HEK293 (cell line): ENCODE results near the gene AFF4.

ENCODE experiments used
- CTCF ChIA-PET: fragments of 350-600 bp; formaldehyde crosslinking; extraction: SDS; loops from one replicate; lab custom pipeline; 2021; ENCODE audit warnings: antibody characterized with exemption; lab: Yijun Ruan, JAX
- POLR2A ChIA-PET: fragments of 300-600 bp; formaldehyde crosslinking; extraction: SDS; loops from one replicate; lab custom pipeline; 2020; ENCODE audit warnings: antibody characterized with exemption, inconsistent platforms; lab: Yijun Ruan, JAX
- H3K27ac ChIP-seq: fragments of 200-500 bp; sonication (Bioruptor generic); 2 replicates; pipeline ENCODE4 v1.5.1; 2014; ENCODE audit warnings: low read depth, low read length, control low read depth, inconsistent platforms; ENCODE audit errors: extremely low read depth
- H3K36me3 ChIP-seq, 2 experiments: fragments of 200-500 bp in 1 of 2; sonication (Bioruptor generic) in 1 of 2; 1 replicate in 1 of 2; 2 replicates in 1 of 2; pipeline ENCODE4 v1.5.1; 2014 to 2017; ENCODE audit warnings: inconsistent platforms in 2 of 2, low read length in 2 of 2; ENCODE audit not compliant: control insufficient read depth in 2 of 2, insufficient read depth in 1 of 2
- H3K4me1 ChIP-seq: fragments of 200-500 bp; sonication (Bioruptor generic); 2 replicates; pipeline ENCODE4 v1.5.1; 2014; ENCODE audit warnings: mild to moderate bottlenecking, low read length, inconsistent platforms; ENCODE audit not compliant: control insufficient read depth, insufficient read depth
- H3K4me3 ChIP-seq: 2 replicates; pipeline ENCODE4 v1.5.1; 2011; ENCODE audit warnings: low read depth, mild to moderate bottlenecking, control low read depth, low read length, moderate library complexity
- H3K9me3 ChIP-seq: fragments of 200-500 bp; sonication (Bioruptor generic); 2 replicates; pipeline ENCODE4 v1.5.1; 2014; ENCODE audit warnings: low read depth, low read length, inconsistent platforms; ENCODE audit not compliant: control insufficient read depth, insufficient read depth
- BCL11B ChIP-seq: fragments of 450-650 bp; formaldehyde crosslinking; IDR thresholded peaks from 2 replicates; pipeline ENCODE4 v1.5.1; 2016; ENCODE audit warnings: low read depth, missing biosample characterization, missing genetic modification characterization
- ELK4 ChIP-seq: IDR thresholded peaks from 2 replicates; pipeline ENCODE4 v1.6.1; 2011; ENCODE audit warnings: mild to moderate bottlenecking, low read depth, low read length, borderline replicate concordance
- GLI4 ChIP-seq: fragments of 450-650 bp; formaldehyde crosslinking; IDR thresholded peaks from 2 replicates; pipeline ENCODE4 v1.5.1; 2016; ENCODE audit warnings: missing biosample characterization, missing genetic modification characterization
- GLIS2 ChIP-seq: fragments of 450-650 bp; formaldehyde crosslinking; IDR thresholded peaks from 2 replicates; pipeline ENCODE4 v1.5.1; 2016; ENCODE audit warnings: missing biosample characterization, missing genetic modification characterization
- KLF9 ChIP-seq: fragments of 450-650 bp; formaldehyde crosslinking; IDR thresholded peaks from 2 replicates; pipeline ENCODE4 v1.5.1; 2016; ENCODE audit warnings: missing biosample characterization, missing genetic modification characterization, low read depth
- MYNN ChIP-seq: fragments of 450-650 bp; formaldehyde crosslinking; IDR thresholded peaks from 2 replicates; pipeline ENCODE4 v1.5.1; 2016; ENCODE audit warnings: missing biosample characterization, missing genetic modification characterization, borderline replicate concordance
- PRDM4 ChIP-seq: fragments of 450-650 bp; formaldehyde crosslinking; IDR thresholded peaks from 2 replicates; pipeline ENCODE4 v1.5.1; 2017; ENCODE audit warnings: missing biosample characterization, missing genetic modification characterization
- SCRT1 ChIP-seq: fragments of 450-650 bp; formaldehyde crosslinking; IDR thresholded peaks from 2 replicates; pipeline ENCODE4 v1.5.1; 2016; ENCODE audit warnings: missing biosample characterization, missing genetic modification characterization, borderline replicate concordance
- TRIM28 ChIP-seq: IDR thresholded peaks from 2 replicates; pipeline ENCODE4 v1.6.1; 2011; ENCODE audit warnings: low read length, control low read depth, borderline replicate concordance
- ZBTB17 ChIP-seq: fragments of 450-650 bp; formaldehyde crosslinking; IDR thresholded peaks from 2 replicates; pipeline ENCODE4 v1.5.1; 2016; ENCODE audit warnings: missing biosample characterization, missing genetic modification characterization
- ZBTB20 ChIP-seq: fragments of 450-650 bp; formaldehyde crosslinking; IDR thresholded peaks from 2 replicates; pipeline ENCODE4 v1.5.1; 2016; ENCODE audit warnings: missing biosample characterization, missing genetic modification characterization
- ZFP37 ChIP-seq: fragments of 450-650 bp; formaldehyde crosslinking; IDR thresholded peaks from 2 replicates; pipeline ENCODE4 v1.5.1; 2016; ENCODE audit warnings: missing biosample characterization, missing genetic modification characterization
- ZNF155 ChIP-seq: fragments of 450-650 bp; formaldehyde crosslinking; IDR thresholded peaks from 2 replicates; pipeline ENCODE4 v1.5.1; 2016; ENCODE audit warnings: missing biosample characterization, missing genetic modification characterization
- ZNF16 ChIP-seq: fragments of 450-650 bp; formaldehyde crosslinking; IDR thresholded peaks from 2 replicates; pipeline ENCODE4 v1.5.1; 2016; ENCODE audit warnings: low read depth, missing biosample characterization, missing genetic modification characterization
- ZNF19 ChIP-seq: fragments of 450-650 bp; formaldehyde crosslinking; IDR thresholded peaks from 2 replicates; pipeline ENCODE4; 2016; ENCODE audit warnings: missing biosample characterization, missing genetic modification characterization, low read depth
- ZNF223 ChIP-seq: fragments of 450-650 bp; formaldehyde crosslinking; IDR thresholded peaks from 2 replicates; pipeline ENCODE4 v1.5.1; 2016; ENCODE audit warnings: missing biosample characterization, missing genetic modification characterization
- ZNF394 ChIP-seq: fragments of 450-650 bp; formaldehyde crosslinking; IDR thresholded peaks from 2 replicates; pipeline ENCODE4 v1.5.1; 2016; ENCODE audit warnings: missing biosample characterization, missing genetic modification characterization, mild to moderate bottlenecking, moderate library complexity, borderline replicate concordance
- ZNF398 ChIP-seq: fragments of 450-650 bp; formaldehyde crosslinking; IDR thresholded peaks from 2 replicates; pipeline ENCODE4 v1.5.1; 2017; ENCODE audit warnings: missing biosample characterization, missing genetic modification characterization
- ZNF404 ChIP-seq: fragments of 450-650 bp; formaldehyde crosslinking; IDR thresholded peaks from 2 replicates; pipeline ENCODE4 v1.5.1; 2017; ENCODE audit warnings: missing biosample characterization, missing genetic modification characterization
- ZNF488 ChIP-seq: fragments of 450-650 bp; formaldehyde crosslinking; IDR thresholded peaks from 2 replicates; pipeline ENCODE4 v1.5.1; 2016; ENCODE audit warnings: missing biosample characterization, missing genetic modification characterization
- ZNF558 ChIP-seq: fragments of 450-650 bp; formaldehyde crosslinking; IDR thresholded peaks from 2 replicates; pipeline ENCODE4 v1.5.1; 2016; ENCODE audit warnings: missing biosample characterization, missing genetic modification characterization
- ZNF626 ChIP-seq: fragments of 450-650 bp; sonication (Bioruptor Pico); formaldehyde crosslinking; IDR thresholded peaks from 2 replicates; pipeline ENCODE4 v1.5.1; 2018; ENCODE audit warnings: missing biosample characterization, missing genetic modification characterization, inconsistent platforms
- ZNF664 ChIP-seq: fragments of 450-650 bp; formaldehyde crosslinking; IDR thresholded peaks from 2 replicates; pipeline ENCODE4 v1.5.1; 2016; ENCODE audit warnings: missing biosample characterization, missing genetic modification characterization
- ZNF677 ChIP-seq: fragments of 450-650 bp; IDR thresholded peaks from 2 replicates; pipeline ENCODE4 v1.5.0; 2018; ENCODE audit warnings: missing biosample characterization, mild to moderate bottlenecking, missing genetic modification characterization, moderate library complexity
- ZNF692 ChIP-seq: fragments of 450-650 bp; formaldehyde crosslinking; IDR thresholded peaks from 2 replicates; pipeline ENCODE4 v1.5.1; 2016; ENCODE audit warnings: missing biosample characterization, missing genetic modification characterization
- ZNF837 ChIP-seq: fragments of 450-650 bp; formaldehyde crosslinking; IDR thresholded peaks from 2 replicates; pipeline ENCODE4 v1.5.1; 2016; ENCODE audit warnings: missing biosample characterization, missing genetic modification characterization

AFF4 gene

GRCh38 chr5:132837868-132838267 is 125.6 kb downstream of the AFF4 start:
- TF ChIP-seq ZNF692 (tag by site-specific recombination) (0 out of 2 replicates have a peak, but pooled peaks have one; percentile 21), ZNF677 (tag by site-specific recombination) (no peak), ZNF155 (tag by site-specific recombination) (no peak), ZFP37 (tag by site-specific recombination) (no peak), ZNF16 (tag by site-specific recombination) (no peak)
- TF ChIP-seq, all 188 proteins: peak for 1
- no peaks in the 10 kb centered on the region for H3K36me3 ChIP-seq
- CTCF ChIA-PET = interaction anchor here (1.0 kb wide), 1 partner anchor 46 kb away, joined by 3 read pairs; no protein-coding TSS in a partner anchor
- POLR2A ChIA-PET = no interaction called here
- H3K27ac ChIP-seq = no peak overlapping the region
- H3K4me3 ChIP-seq = no peak overlapping the region
- no peaks in the 10 kb centered on the region for H3K9me3 ChIP-seq
- no peaks in the 10 kb centered on the region for H3K4me1 ChIP-seq

GRCh38 chr5:132836852-132837251 is 126.6 kb downstream of the AFF4 start:
- no peaks in the 10 kb centered on the region for H3K9me3 ChIP-seq
- ChIA-PET POLR2A (interaction anchor here (0.6 kb wide), 1 partner anchor 545 kb away, joined by 3 read pairs; no protein-coding TSS in a partner anchor), CTCF (no interaction called here)
- no peaks in the 10 kb centered on the region for H3K36me3 ChIP-seq
- H3K27ac ChIP-seq = no peak overlapping the region
- no peak overlapping the region for H3K4me3 ChIP-seq
- H3K4me1 ChIP-seq = no peaks in the 10 kb centered on the region
- TF ChIP-seq ZNF837 (no peak), ZNF394 (tag by site-specific recombination) (peak; percentile 55; the same call in 1 of the 2 replicates), ZNF664 (tag by site-specific recombination) (no peak)

GRCh38 chr5:132834057-132834456 is 129.4 kb downstream of the AFF4 start:
- CTCF ChIA-PET = no interaction called here
- TF ChIP-seq MYNN (tag by site-specific recombination) = no peak
- TF ChIP-seq TRIM28 = no peak
- TF ChIP-seq ZNF404 (tag by site-specific recombination) = no peak
- TF ChIP-seq GLI4 (tag by site-specific recombination) = no peak
- no peak for TF ChIP-seq PRDM4
- no peak for TF ChIP-seq ZBTB20
- TF ChIP-seq GLIS2 (tag by site-specific recombination) = no peak
- no peak for TF ChIP-seq ZBTB17 (tag by site-specific recombination)
- TF ChIP-seq SCRT1 = no peak
- no peak for TF ChIP-seq BCL11B
- no peak for TF ChIP-seq ELK4
- no peak for TF ChIP-seq ZNF223 (tag by site-specific recombination)
- TF ChIP-seq ZNF558 (tag by site-specific recombination) = no peak
- no peak for TF ChIP-seq KLF9 (tag by site-specific recombination)
- TF ChIP-seq ZNF626 (tag by site-specific recombination) = no peak
- TF ChIP-seq ZNF398 (tag by site-specific recombination) = no peak
- no peak for TF ChIP-seq ZNF488 (tag by site-specific recombination)
- TF ChIP-seq ZNF19 (tag by site-specific recombination) = no peak
- TF ChIP-seq, all 188 proteins: peak for 0
- POLR2A ChIA-PET = no interaction called here

More at GRCh38 chr5:132834057-132834456, 129.4 kb downstream of the AFF4 start:
- Histone ChIP-seq H3K4me3 (no peak overlapping the region), H3K9me3 (no peaks in the 10 kb centered on the region), H3K36me3 (peaks cover 0 to 1% of the 10 kb centered on the region in 2 experiments; a peak in 1 of 3 replicates), H3K27ac (no peak overlapping the region), H3K4me1 (no peaks in the 10 kb centered on the region)
